IMR-90 (cell line): ENCODE results near the gene SRRM3. TPM values are rescaled to one million over a fixed set of nuclear protein-coding genes. Genes with fewer than 3 reads are reported as not detected.

Experiments used
- ATAC-seq: fragments of 200-7000 bp; cut with Tn5 transposase; 2 replicates; pipeline ENCODE4 v1.9.1; 2020; ENCODE audit warnings: low read depth, mild to moderate bottlenecking, moderate library complexity
- BruUV-seq: library from RNA; stranded (reverse); fragments of 400-500 nt; replicated peaks from 2 replicates; lab custom pipeline; 2021; lab: Mats Ljungman, UMichigan
- CTCF ChIA-PET: fragments of 300-600 bp; formaldehyde crosslinking; extraction: SDS; loops from one replicate; lab custom pipeline; 2021; ENCODE audit warnings: antibody characterized with exemption; lab: Yijun Ruan, JAX
- POLR2A ChIA-PET: fragments of 300-600 bp; sonication (Branson Sonifier 250); formaldehyde crosslinking; loops from one replicate; lab custom pipeline; 2022; ENCODE audit warnings: antibody characterized with exemption; ENCODE audit not compliant: unreplicated experiment; lab: Charles Lee
- DNase-seq: peaks from one replicate; pipeline ENCODE4 v3.0.0; 2013
- H2AFZ ChIP-seq: replicated peaks from 2 replicates; pipeline ENCODE3; 2013; ENCODE audit warnings: low read length, mild to moderate bottlenecking; ENCODE audit not compliant: poor library complexity
- H2AK5ac ChIP-seq: 2 replicates; pipeline ENCODE4 v1.6.1; 2013; ENCODE audit warnings: low read depth, low read length, inconsistent platforms
- H2AK9ac ChIP-seq: replicated peaks from 2 replicates; pipeline ENCODE3; 2013; ENCODE audit warnings: mild to moderate bottlenecking, low read depth, low read length, moderate library complexity; ENCODE audit not compliant: poor library complexity
- H2BK120ac ChIP-seq: 2 replicates; pipeline ENCODE4 v1.6.1; 2013; ENCODE audit warnings: low read depth, low read length, inconsistent platforms
- H2BK15ac ChIP-seq: 3 replicates; pipeline ENCODE4 v1.6.1; 2013; ENCODE audit warnings: low read depth, low read length, inconsistent platforms
- H2BK20ac ChIP-seq: 2 replicates; pipeline ENCODE4 v1.6.1; 2013; ENCODE audit warnings: low read depth, mild to moderate bottlenecking, inconsistent platforms, low read length, moderate library complexity
- H2BK5ac ChIP-seq: 2 replicates; pipeline ENCODE4 v1.6.1; 2013; ENCODE audit warnings: mild to moderate bottlenecking, low read depth, low read length, inconsistent platforms; ENCODE audit not compliant: poor library complexity, severe bottlenecking
- H3K14ac ChIP-seq: replicated peaks from 2 replicates; pipeline ENCODE4 v1.6.1; 2013; ENCODE audit warnings: low read depth, low read length, inconsistent platforms
- H3K18ac ChIP-seq: 2 replicates; pipeline ENCODE4 v1.6.1; 2013; ENCODE audit warnings: low read depth, low read length, control low read depth
- H3K23ac ChIP-seq: 2 replicates; pipeline ENCODE4 v1.6.1; 2013; ENCODE audit warnings: low read depth, low read length, inconsistent platforms
- H3K27ac ChIP-seq: 2 replicates; pipeline ENCODE4 v1.5.1; 2013; ENCODE audit warnings: mild to moderate bottlenecking, control low read depth, low read length; ENCODE audit not compliant: insufficient read depth
- H3K27me3 ChIP-seq: 2 replicates; pipeline ENCODE4 v1.6.1; 2013; ENCODE audit warnings: low read length; ENCODE audit not compliant: control insufficient read depth, insufficient read depth
- H3K36me3 ChIP-seq: 2 replicates; pipeline ENCODE4 v1.6.1; 2013; ENCODE audit warnings: low read length, mixed read lengths; ENCODE audit not compliant: control insufficient read depth, insufficient read depth
- H3K4ac ChIP-seq: 2 replicates; pipeline ENCODE4 v1.6.1; 2013; ENCODE audit warnings: low read depth, low read length, inconsistent platforms
- H3K4me1 ChIP-seq: 2 replicates; pipeline ENCODE4 v1.6.1; 2013; ENCODE audit warnings: low read length, mixed read lengths; ENCODE audit not compliant: control insufficient read depth, insufficient read depth
- H3K4me2 ChIP-seq: 2 replicates; pipeline ENCODE4 v1.6.1; 2013; ENCODE audit warnings: low read depth, mild to moderate bottlenecking, control low read depth, low read length, moderate library complexity
- H3K4me3 ChIP-seq: 2 replicates; pipeline ENCODE4 v1.5.1; 2013; ENCODE audit warnings: low read depth, mild to moderate bottlenecking, control low read depth, low read length, moderate library complexity; ENCODE audit not compliant: insufficient read depth
- H3K56ac ChIP-seq: 2 replicates; pipeline ENCODE4 v1.6.1; 2013; ENCODE audit warnings: low read length, inconsistent platforms; ENCODE audit not compliant: insufficient read depth; ENCODE audit errors: extremely low read depth
- H3K79me1 ChIP-seq, 2 experiments: 2 replicates each; pipeline ENCODE4 v1.6.1; 2013; ENCODE audit warnings: low read length in 2 of 2, inconsistent platforms in 1 of 2, low read depth in 1 of 2
- H3K9ac ChIP-seq: 2 replicates; pipeline ENCODE4 v1.6.1; 2013; ENCODE audit warnings: low read depth, low read length, control low read depth
- H3K9me1 ChIP-seq: 2 replicates; pipeline ENCODE4 v1.6.1; 2013; ENCODE audit warnings: low read length, inconsistent platforms; ENCODE audit not compliant: insufficient read depth
- H3K9me3 ChIP-seq: 2 replicates; pipeline ENCODE4 v1.6.1; 2013; ENCODE audit warnings: low read length; ENCODE audit not compliant: control insufficient read depth, insufficient read depth
- H4K20me1 ChIP-seq: 2 replicates; pipeline ENCODE4 v1.6.1; 2013; ENCODE audit warnings: low read length, inconsistent platforms; ENCODE audit not compliant: insufficient read depth
- H4K5ac ChIP-seq: 2 replicates; pipeline ENCODE4 v1.6.1; 2013; ENCODE audit warnings: mild to moderate bottlenecking, low read depth, low read length, control low read depth
- H4K8ac ChIP-seq, 2 experiments: 2 replicates each; pipeline ENCODE4 v1.6.1; 2013; ENCODE audit warnings: low read depth in 2 of 2, low read length in 2 of 2, control low read depth in 1 of 2, inconsistent platforms in 1 of 2
- H4K91ac ChIP-seq: 2 replicates; pipeline ENCODE4 v1.6.1; 2013; ENCODE audit warnings: low read depth, low read length, inconsistent platforms; ENCODE audit not compliant: insufficient read depth
- CHD1 ChIP-seq: IDR thresholded peaks from 2 replicates; pipeline ENCODE4 v1.6.1; 2012; ENCODE audit warnings: low read depth, low read length, improper control_type of control experiment
- FOS ChIP-seq: fragments of 150-350 bp; IDR thresholded peaks from 2 replicates; pipeline ENCODE4 v1.6.1; 2016; ENCODE audit warnings: low read depth, low read length
- MAFK ChIP-seq: IDR thresholded peaks from 2 replicates; pipeline ENCODE4 v1.6.1; 2012; ENCODE audit warnings: low read depth, low read length, improper control_type of control experiment
- MXI1 ChIP-seq: IDR thresholded peaks from 2 replicates; pipeline ENCODE4 v1.6.1; 2012; ENCODE audit warnings: low read depth, mild to moderate bottlenecking, low read length, moderate library complexity, borderline replicate concordance
- NFE2L2 ChIP-seq: fragments of 150-350 bp; IDR thresholded peaks from 2 replicates; pipeline ENCODE4 v1.6.1; 2016; ENCODE audit warnings: low read depth, mild to moderate bottlenecking, low read length
- POLR2A ChIP-seq: IDR thresholded peaks from 2 replicates; pipeline ENCODE4 v1.6.1; 2012; ENCODE audit warnings: mild to moderate bottlenecking, low read depth, low read length
- RAD21 ChIP-seq: IDR thresholded peaks from 2 replicates; pipeline ENCODE4 v1.6.1; 2012; ENCODE audit warnings: low read length, improper control_type of control experiment
- RCOR1 ChIP-seq: IDR thresholded peaks from 2 replicates; pipeline ENCODE4 v1.6.1; 2012; ENCODE audit warnings: mild to moderate bottlenecking, low read length, improper control_type of control experiment; ENCODE audit not compliant: insufficient replicate concordance
- RFX5 ChIP-seq: IDR thresholded peaks from 2 replicates; pipeline ENCODE4 v1.8.0; 2012; ENCODE audit warnings: low read depth, mild to moderate bottlenecking, low read length, moderate library complexity
- SMC3 ChIP-seq: fragments of 150-350 bp; IDR thresholded peaks from 2 replicates; pipeline ENCODE4 v1.6.1; 2016; ENCODE audit warnings: low read depth, mild to moderate bottlenecking, antibody characterized with exemption, low read length, moderate library complexity
- WGBS, 2 experiments: methylation state at CpG; one replicate each; pipeline versions ENCODE4 v1.1.5 to v1.1.7; 2013; ENCODE audit warnings: missing lambda C conversion rate in 2 of 2; ENCODE audit not compliant: insufficient read length in 1 of 2; ENCODE audit errors: extremely low coverage in 2 of 2; 5-methylcytosine and 5-hydroxymethylcytosine counted together
- dilution Hi-C: fragments of 300-500 bp; cut with HindIII; formaldehyde crosslinking; loops from one replicate; pipeline ENCODE4 v1.14.3; 2018; ENCODE audit warnings: low sequenced_read_pairs; ENCODE audit not compliant: unreplicated experiment
- in situ Hi-C: fragments of 300-500 bp; cut with MboI; formaldehyde crosslinking; loops from 3 replicates; pipeline ENCODE4 v1.14.3; 2019; ENCODE audit warnings: low sequenced_read_pairs, inconsistent platforms, mixed read lengths
- intact Hi-C: fragments of 100-400 bp; cut with micrococcal nuclease; formaldehyde crosslinking; loops from 2 replicates; pipeline ENCODE4 v1.10.0; 2022
- polyA plus RNA-seq, 3 experiments: library from polyadenylated mRNA; depleted of rRNA; stranded (reverse); fragments of >200 nt; gene quantifications; 2 replicates each; pipeline ENCODE4 v1.2.3, GENCODE V29; 2012; ENCODE audit warnings: low replicate concordance in 1 of 3
- total RNA-seq: library from RNA; depleted of rRNA; stranded (reverse); fragments of >200 nt; gene quantifications from 2 replicates; pipeline ENCODE4 v1.2.3, GENCODE V29; 2012
- TF ChIP-seq, protein P1 (sequence below): fragments of 150-350 bp; IDR thresholded peaks from 2 replicates; pipeline ENCODE4 v1.6.1; 2016; ENCODE audit warnings: low read depth, mild to moderate bottlenecking, low read length, moderate library complexity, borderline replicate concordance
- TF ChIP-seq, protein P2 (sequence below): fragments of 150-350 bp; IDR thresholded peaks from 2 replicates; pipeline ENCODE4 v1.6.1; 2017; ENCODE audit warnings: mild to moderate bottlenecking, antibody characterized with exemption, low read length, low read depth
- TF ChIP-seq, protein P3 (sequence below): conservative IDR thresholded peaks from 2 replicates; pipeline ENCODE4 v1.5.1; 2012; ENCODE audit warnings: mild to moderate bottlenecking, low read depth, low read length, improper control_type of control experiment

The SRRM3 gene
- total and polyA plus RNA-seq, 2 of the 4 experiments (the other 2 are of a cell fraction): 0.18 to 2.5 TPM

DNA sequence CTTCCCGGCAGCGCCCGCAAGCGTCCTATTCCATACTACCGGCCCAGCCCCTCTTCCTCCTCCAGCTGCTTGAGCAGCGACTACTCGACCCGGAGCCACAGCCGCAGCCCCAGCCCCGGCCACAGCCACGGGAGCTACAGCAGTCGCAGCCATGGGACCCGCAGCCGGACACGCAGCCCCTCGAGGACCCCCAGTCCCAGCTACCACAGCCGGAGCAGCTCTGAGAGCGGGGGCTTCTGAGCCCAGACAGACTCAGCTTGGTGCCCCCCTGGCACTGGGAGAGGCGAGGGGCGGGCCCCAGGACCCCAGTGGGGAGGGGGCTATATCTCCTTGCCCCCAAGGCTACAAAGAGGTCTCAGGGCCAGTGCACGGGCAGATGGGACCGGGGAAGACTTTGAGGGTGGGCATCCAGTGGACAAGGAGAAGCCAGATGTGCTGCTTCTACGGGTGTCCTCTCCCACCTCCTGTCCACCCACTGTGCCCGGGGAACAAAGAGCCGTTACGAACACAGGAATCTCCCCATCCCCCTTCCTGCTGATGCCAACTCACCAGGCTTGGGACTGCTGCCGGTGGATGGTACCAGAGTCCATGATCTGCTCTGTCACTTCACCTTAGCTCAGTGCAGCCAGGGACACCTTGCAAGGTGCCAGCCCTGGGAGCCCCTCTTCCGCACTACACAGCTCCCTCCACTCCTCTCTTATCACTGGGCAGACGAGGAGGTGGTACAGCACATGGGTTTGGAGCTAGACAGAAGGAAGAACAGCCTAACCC, 84.1 kb downstream of the SRRM3 start:
- Histone ChIP-seq H3K4me1 (peaks cover 4% of the 10 kb centered on the region), H3K27me3 (peaks cover 16% of the 10 kb centered on the region), H3K9ac (no peak overlapping the region), H4K8ac (no peak overlapping the region), H3K56ac (no peak overlapping the region), H3K4me2 (no peak overlapping the region), H3K9me3 (no peaks in the 10 kb centered on the region), H4K20me1 (no peaks in the 10 kb centered on the region), H4K5ac (no peak overlapping the region), H3K23ac (no peak overlapping the region), H2AFZ (no peak overlapping the region), H2BK5ac (no peak overlapping the region), H3K18ac (no peak overlapping the region), H3K36me3 (peaks cover 5% of the 10 kb centered on the region; the same call in 1 of the 2 replicates), H2AK9ac (no peak overlapping the region), H2BK120ac (no peak overlapping the region), H3K9me1 (peaks cover 4% of the 10 kb centered on the region; the same call in 1 of the 2 replicates), H3K14ac (no peak overlapping the region), H2AK5ac (no peak overlapping the region), H2BK20ac (no peak overlapping the region), H3K79me1 (no peaks in the 10 kb centered on the region), H3K27ac (no peak overlapping the region), H4K91ac (no peak overlapping the region), H2BK15ac (no peak overlapping the region), H3K4ac (no peak overlapping the region), H3K4me3 (no peak overlapping the region)
- ATAC-seq (no peak), DNase-seq (no peak)
- TF ChIP-seq, protein P1, sequence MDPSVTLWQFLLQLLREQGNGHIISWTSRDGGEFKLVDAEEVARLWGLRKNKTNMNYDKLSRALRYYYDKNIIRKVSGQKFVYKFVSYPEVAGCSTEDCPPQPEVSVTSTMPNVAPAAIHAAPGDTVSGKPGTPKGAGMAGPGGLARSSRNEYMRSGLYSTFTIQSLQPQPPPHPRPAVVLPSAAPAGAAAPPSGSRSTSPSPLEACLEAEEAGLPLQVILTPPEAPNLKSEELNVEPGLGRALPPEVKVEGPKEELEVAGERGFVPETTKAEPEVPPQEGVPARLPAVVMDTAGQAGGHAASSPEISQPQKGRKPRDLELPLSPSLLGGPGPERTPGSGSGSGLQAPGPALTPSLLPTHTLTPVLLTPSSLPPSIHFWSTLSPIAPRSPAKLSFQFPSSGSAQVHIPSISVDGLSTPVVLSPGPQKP: no peak
- no peak for TF ChIP-seq NFE2L2
- no peak for TF ChIP-seq RAD21
- no peak for TF ChIP-seq CHD1
- no peak for TF ChIP-seq MXI1
- TF ChIP-seq, protein P2, sequence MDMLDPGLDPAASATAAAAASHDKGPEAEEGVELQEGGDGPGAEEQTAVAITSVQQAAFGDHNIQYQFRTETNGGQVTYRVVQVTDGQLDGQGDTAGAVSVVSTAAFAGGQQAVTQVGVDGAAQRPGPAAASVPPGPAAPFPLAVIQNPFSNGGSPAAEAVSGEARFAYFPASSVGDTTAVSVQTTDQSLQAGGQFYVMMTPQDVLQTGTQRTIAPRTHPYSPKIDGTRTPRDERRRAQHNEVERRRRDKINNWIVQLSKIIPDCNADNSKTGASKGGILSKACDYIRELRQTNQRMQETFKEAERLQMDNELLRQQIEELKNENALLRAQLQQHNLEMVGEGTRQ: no peak
- no peak for TF ChIP-seq FOS
- no peak for TF ChIP-seq RFX5
- TF ChIP-seq POLR2A: no peak
- TF ChIP-seq RCOR1: no peak
- TF ChIP-seq, protein P3, sequence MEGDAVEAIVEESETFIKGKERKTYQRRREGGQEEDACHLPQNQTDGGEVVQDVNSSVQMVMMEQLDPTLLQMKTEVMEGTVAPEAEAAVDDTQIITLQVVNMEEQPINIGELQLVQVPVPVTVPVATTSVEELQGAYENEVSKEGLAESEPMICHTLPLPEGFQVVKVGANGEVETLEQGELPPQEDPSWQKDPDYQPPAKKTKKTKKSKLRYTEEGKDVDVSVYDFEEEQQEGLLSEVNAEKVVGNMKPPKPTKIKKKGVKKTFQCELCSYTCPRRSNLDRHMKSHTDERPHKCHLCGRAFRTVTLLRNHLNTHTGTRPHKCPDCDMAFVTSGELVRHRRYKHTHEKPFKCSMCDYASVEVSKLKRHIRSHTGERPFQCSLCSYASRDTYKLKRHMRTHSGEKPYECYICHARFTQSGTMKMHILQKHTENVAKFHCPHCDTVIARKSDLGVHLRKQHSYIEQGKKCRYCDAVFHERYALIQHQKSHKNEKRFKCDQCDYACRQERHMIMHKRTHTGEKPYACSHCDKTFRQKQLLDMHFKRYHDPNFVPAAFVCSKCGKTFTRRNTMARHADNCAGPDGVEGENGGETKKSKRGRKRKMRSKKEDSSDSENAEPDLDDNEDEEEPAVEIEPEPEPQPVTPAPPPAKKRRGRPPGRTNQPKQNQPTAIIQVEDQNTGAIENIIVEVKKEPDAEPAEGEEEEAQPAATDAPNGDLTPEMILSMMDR: no peak
- no peak for TF ChIP-seq MAFK
- TF ChIP-seq SMC3: no peak
- no TSS peak for BruUV-seq
- CTCF ChIA-PET: no interaction called here
- intact Hi-C loops (no loop called here), in situ Hi-C loops (no loop called here), dilution Hi-C loops (no loop called here)
- WGBS, 2 experiments: no CpG with 5 or more reads among the region's 29 CpGs
- POLR2A ChIA-PET: interaction anchor here (0.7 kb wide), 1 partner anchor 20 kb away, joined by 3 read pairs; no protein-coding TSS in a partner anchor
